ENCODE results near the gene PZP. TPM values are rescaled to one million over a fixed set of nuclear protein-coding genes. Genes with fewer than 3 reads are reported as not detected.

Gene PZP
- total and polyA plus RNA-seq, 2 of the 13 experiments (the other 11 are each of a cell fraction or from before 2014, with no cell fraction given) = 0.07 to 0.89 TPM

DNA sequence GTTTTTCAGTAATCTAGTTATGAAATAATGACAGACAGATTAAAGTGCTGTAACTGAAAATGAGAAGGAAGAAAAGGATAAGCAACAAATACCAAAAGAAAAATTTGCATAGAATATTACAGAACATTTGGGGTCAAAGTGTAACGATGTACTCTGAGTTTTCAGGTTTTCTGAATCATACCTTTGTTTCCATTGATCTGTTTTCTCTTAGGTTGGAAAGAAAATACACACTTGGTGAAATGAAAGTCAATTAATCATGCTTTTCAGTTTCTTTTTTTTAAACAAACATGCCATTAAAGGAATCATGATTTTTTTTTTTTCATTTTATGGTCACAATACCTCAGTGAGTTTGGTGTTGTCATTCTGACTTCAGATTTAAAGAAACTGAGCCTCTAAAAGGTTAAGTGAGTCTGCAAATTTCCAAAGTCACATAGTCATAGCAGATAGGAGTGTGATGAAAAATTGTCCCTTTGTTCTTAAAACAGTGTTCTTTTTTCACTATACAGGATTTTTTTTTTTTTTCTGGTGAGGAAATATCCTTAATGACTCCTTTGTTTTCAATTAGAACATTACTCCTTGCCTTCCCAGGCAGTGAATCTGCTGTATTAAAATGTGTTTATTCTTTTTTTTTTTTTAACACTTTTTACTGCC, 35.9 kb upstream of the PZP start (continued):
- TF ChIP-seq, protein P1, sequence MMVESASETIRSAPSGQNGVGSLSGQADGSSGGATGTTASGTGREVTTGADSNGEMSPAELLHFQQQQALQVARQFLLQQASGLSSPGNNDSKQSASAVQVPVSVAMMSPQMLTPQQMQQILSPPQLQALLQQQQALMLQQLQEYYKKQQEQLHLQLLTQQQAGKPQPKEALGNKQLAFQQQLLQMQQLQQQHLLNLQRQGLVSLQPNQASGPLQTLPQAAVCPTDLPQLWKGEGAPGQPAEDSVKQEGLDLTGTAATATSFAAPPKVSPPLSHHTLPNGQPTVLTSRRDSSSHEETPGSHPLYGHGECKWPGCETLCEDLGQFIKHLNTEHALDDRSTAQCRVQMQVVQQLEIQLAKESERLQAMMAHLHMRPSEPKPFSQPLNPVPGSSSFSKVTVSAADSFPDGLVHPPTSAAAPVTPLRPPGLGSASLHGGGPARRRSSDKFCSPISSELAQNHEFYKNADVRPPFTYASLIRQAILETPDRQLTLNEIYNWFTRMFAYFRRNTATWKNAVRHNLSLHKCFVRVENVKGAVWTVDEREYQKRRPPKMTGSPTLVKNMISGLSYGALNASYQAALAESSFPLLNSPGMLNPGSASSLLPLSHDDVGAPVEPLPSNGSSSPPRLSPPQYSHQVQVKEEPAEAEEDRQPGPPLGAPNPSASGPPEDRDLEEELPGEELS (CRISPR knock-in tag; IDR thresholded peaks at IDR 0.05) = 0 out of 2 replicates have a peak, but pooled peaks have one; percentile 29
- TF ChIP-seq TSC22D2 (CRISPR knock-in tag; IDR thresholded peaks at IDR 0.05; ENCODE audit: borderline replicate concordance) (no peak), NR2C2 (CRISPR knock-in tag; IDR thresholded peaks at IDR 0.05; ENCODE audit: borderline replicate concordance) (0 out of 2 replicates have a peak, but pooled peaks have one; percentile 21), AGO1 (IDR thresholded peaks at IDR 0.05; ENCODE audit: low read depth, low read length, poor library complexity, severe bottlenecking) (no peak), ZBTB3 (CRISPR knock-in tag; IDR thresholded peaks at IDR 0.05; ENCODE audit: borderline replicate concordance, low read depth) (no peak), ZKSCAN1 (IDR thresholded peaks at IDR 0.05; ENCODE audit: low read length) (no peak), ZNF766 (CRISPR knock-in tag; IDR thresholded peaks at IDR 0.05; ENCODE audit: borderline replicate concordance) (no peak), SOX13 (IDR thresholded peaks at IDR 0.05) (no peak), SOX13 (CRISPR knock-in tag; conservative IDR thresholded peaks at IDR 0.05 in 1 of 2, IDR thresholded peaks at IDR 0.05 in 1 of 2) (peak in 1 of 2 experiments; percentile 58; a peak in 2 of 4 replicates), ZNF335 (CRISPR knock-in tag; IDR thresholded peaks at IDR 0.05) (no peak), CEBPB (IDR thresholded peaks at IDR 0.05; ENCODE audit: borderline replicate concordance, low read depth, low read length) (no peak), ZFX (CRISPR knock-in tag; IDR thresholded peaks at IDR 0.05; ENCODE audit: low read depth) (no peak)
- TF ChIP-seq, protein P2, sequence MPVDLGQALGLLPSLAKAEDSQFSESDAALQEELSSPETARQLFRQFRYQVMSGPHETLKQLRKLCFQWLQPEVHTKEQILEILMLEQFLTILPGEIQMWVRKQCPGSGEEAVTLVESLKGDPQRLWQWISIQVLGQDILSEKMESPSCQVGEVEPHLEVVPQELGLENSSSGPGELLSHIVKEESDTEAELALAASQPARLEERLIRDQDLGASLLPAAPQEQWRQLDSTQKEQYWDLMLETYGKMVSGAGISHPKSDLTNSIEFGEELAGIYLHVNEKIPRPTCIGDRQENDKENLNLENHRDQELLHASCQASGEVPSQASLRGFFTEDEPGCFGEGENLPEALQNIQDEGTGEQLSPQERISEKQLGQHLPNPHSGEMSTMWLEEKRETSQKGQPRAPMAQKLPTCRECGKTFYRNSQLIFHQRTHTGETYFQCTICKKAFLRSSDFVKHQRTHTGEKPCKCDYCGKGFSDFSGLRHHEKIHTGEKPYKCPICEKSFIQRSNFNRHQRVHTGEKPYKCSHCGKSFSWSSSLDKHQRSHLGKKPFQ (CRISPR knock-in tag; IDR thresholded peaks at IDR 0.05; ENCODE audit: insufficient replicate concordance) = no peak
- TF ChIP-seq, protein P3, sequence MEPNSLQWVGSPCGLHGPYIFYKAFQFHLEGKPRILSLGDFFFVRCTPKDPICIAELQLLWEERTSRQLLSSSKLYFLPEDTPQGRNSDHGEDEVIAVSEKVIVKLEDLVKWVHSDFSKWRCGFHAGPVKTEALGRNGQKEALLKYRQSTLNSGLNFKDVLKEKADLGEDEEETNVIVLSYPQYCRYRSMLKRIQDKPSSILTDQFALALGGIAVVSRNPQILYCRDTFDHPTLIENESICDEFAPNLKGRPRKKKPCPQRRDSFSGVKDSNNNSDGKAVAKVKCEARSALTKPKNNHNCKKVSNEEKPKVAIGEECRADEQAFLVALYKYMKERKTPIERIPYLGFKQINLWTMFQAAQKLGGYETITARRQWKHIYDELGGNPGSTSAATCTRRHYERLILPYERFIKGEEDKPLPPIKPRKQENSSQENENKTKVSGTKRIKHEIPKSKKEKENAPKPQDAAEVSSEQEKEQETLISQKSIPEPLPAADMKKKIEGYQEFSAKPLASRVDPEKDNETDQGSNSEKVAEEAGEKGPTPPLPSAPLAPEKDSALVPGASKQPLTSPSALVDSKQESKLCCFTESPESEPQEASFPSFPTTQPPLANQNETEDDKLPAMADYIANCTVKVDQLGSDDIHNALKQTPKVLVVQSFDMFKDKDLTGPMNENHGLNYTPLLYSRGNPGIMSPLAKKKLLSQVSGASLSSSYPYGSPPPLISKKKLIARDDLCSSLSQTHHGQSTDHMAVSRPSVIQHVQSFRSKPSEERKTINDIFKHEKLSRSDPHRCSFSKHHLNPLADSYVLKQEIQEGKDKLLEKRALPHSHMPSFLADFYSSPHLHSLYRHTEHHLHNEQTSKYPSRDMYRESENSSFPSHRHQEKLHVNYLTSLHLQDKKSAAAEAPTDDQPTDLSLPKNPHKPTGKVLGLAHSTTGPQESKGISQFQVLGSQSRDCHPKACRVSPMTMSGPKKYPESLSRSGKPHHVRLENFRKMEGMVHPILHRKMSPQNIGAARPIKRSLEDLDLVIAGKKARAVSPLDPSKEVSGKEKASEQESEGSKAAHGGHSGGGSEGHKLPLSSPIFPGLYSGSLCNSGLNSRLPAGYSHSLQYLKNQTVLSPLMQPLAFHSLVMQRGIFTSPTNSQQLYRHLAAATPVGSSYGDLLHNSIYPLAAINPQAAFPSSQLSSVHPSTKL (CRISPR knock-in tag; IDR thresholded peaks at IDR 0.05) = peak; percentile 58; the same call in 1 of the 2 replicates
- TF ChIP-seq, protein P4, sequence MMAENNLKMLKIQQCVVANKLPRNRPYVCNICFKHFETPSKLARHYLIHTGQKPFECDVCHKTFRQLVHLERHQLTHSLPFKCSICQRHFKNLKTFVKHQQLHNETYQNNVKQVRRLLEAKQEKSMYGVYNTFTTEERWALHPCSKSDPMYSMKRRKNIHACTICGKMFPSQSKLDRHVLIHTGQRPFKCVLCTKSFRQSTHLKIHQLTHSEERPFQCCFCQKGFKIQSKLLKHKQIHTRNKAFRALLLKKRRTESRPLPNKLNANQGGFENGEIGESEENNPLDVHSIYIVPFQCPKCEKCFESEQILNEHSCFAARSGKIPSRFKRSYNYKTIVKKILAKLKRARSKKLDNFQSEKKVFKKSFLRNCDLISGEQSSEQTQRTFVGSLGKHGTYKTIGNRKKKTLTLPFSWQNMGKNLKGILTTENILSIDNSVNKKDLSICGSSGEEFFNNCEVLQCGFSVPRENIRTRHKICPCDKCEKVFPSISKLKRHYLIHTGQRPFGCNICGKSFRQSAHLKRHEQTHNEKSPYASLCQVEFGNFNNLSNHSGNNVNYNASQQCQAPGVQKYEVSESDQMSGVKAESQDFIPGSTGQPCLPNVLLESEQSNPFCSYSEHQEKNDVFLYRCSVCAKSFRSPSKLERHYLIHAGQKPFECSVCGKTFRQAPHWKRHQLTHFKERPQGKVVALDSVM (CRISPR knock-in tag; IDR thresholded peaks at IDR 0.05) = no peak
- TF ChIP-seq, protein P5, sequence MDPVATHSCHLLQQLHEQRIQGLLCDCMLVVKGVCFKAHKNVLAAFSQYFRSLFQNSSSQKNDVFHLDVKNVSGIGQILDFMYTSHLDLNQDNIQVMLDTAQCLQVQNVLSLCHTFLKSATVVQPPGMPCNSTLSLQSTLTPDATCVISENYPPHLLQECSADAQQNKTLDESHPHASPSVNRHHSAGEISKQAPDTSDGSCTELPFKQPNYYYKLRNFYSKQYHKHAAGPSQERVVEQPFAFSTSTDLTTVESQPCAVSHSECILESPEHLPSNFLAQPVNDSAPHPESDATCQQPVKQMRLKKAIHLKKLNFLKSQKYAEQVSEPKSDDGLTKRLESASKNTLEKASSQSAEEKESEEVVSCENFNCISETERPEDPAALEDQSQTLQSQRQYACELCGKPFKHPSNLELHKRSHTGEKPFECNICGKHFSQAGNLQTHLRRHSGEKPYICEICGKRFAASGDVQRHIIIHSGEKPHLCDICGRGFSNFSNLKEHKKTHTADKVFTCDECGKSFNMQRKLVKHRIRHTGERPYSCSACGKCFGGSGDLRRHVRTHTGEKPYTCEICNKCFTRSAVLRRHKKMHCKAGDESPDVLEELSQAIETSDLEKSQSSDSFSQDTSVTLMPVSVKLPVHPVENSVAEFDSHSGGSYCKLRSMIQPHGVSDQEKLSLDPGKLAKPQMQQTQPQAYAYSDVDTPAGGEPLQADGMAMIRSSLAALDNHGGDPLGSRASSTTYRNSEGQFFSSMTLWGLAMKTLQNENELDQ (CRISPR knock-in tag; IDR thresholded peaks at IDR 0.05; ENCODE audit: borderline replicate concordance) = no peak
